Activated CD8-positive, alpha-beta memory T cell treated with anti-CD3 and anti-CD28 coated beads for 24 hours (primary cell): Measurements from ENCODE around the gene LAMTOR1.
"Not testable (repeated sequence)": the region's sequence is repeated elsewhere in the genome, so short reads cannot be mapped to it uniquely, and the experiment has no call there.

Source experiments
- DNase-seq: peaks from one replicate; pipeline ENCODE4 v3.0.0-alpha.2; 2020

The LAMTOR1 gene

GRCh38 chr11:72102946-72103753 lies at the start of gene LAMTOR1:
LAMTOR1 (minus strand) TSS chr11:72103297; CDS start chr11:72103224, 73 bp downstream.
- DNase-seq: peak; percentile 98

GRCh38 chr11:72150882-72151281 lies 47.8 kb upstream of the LAMTOR1 start:
- DNase-seq: no peak

- DNase-seq: no peak
These were observed 43.5 kb upstream of the LAMTOR1 start for GRCh38 chr11:72146625-72147024.

DNA sequence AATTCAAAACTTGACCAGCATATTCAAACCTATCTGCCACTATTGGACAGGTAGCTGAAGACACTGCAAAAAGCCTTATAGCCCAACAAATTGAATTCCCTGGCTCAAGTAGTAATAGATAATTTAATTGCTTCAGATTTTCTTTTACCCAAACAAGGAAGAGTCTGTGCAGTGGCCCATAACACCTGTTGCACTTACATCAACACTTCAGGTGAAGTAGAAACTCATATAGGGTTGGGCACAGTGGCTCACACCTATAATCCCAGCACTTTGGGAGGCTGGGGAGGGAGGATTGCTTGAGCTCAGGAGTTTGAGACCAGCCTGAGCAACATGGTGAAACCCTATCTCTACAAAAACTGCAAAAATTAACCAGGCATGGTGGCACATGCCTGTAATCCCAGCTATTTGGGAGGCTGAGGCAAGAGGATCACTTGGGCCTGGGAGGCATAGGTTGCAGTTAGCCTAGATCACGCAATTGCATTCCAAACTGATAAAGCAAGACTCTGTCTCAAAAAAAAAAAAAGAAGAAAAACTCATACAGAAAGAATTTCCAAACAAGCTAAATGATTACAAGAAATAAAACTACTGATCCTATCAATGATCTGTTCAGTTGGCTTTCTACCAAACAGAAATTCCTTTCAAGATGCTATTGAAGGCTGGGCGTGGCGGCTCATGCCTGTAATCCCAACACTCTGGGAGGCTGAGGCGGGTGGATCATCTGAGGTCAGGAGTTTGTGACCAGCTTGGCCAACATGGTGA lies 41.9 kb upstream of the LAMTOR1 start:
- no peak for DNase-seq

- DNase-seq: not testable (repeated sequence)
These were observed 39.4 kb upstream of the LAMTOR1 start for GRCh38 chr11:72142543-72142942.

GRCh38 chr11:72142086-72142485 lies 39.0 kb upstream of the LAMTOR1 start:
- not testable (repeated sequence) for DNase-seq

DNA sequence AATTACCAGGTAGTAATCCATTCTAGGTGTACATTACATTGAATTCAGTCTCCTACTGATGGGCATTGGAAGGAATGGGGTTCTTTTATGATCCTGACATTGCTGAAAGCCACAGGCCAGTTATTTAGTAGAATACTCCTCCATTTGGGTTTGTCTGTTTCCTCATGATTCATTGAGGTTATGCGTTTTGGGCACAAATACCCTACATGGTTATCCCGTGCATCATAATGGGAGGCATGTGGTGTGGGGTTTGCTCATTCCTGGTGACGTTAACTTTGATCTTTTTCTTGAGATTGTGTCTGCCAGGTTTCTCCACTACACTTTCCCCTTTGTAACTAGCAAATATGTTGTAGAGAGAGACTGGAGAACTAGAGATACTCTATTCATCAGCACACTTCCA lies 38.0 kb upstream of the LAMTOR1 start:
- no peak for DNase-seq

GRCh38 chr11:72140661-72141060 lies 37.6 kb upstream of the LAMTOR1 start:
- no peak for DNase-seq

DNA sequence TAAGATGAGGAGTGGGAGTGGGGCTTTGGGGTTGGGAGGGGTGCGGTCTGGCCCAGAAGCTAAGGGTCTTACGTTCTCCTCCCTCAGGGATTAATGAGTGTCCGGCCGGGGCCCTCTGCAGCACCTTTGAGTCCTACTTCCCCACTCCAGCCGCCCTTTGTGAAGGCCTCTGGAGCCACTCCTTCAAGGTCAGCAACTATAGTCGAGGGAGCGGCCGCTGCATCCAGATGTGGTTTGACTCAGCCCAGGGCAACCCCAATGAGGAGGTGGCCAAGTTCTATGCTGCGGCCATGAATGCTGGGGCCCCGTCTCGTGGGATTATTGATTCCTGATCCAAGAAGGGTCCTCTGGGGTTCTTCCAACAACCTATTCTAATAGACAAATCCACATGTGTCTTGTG lies 36.4 kb upstream of the LAMTOR1 start:
- DNase-seq: no peak

GRCh38 chr11:72138821-72139390 lies 35.8 kb upstream of the LAMTOR1 start:
- no peak for DNase-seq

DNA sequence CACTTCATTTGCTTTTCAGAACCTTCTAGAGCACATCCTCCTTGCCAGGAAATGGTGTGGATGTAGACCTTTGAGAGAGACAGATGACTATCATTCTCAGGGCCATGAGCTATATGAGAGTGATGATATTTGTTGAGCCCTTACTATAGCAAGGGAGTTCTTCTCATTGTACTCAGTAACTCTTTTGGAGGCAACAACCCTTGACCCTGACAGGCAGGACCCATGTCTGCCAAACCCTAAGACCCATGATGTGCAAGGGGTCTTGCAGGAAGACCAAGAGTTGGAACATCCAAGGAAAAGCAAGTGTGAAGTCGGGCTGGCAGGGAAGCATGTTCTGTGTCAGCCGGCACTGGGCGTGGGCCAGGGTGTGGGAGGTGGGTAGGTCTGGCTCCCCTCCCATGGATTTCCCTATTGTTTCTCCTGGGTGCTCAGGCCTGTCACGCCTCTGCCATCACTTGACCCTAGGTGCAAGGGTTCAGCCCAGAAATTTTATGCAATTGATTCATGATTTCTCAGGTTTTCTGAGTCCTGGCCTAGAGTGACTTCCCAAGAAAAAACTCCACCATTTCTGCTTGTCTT lies 33.7 kb upstream of the LAMTOR1 start:
- no peak for DNase-seq

DNA sequence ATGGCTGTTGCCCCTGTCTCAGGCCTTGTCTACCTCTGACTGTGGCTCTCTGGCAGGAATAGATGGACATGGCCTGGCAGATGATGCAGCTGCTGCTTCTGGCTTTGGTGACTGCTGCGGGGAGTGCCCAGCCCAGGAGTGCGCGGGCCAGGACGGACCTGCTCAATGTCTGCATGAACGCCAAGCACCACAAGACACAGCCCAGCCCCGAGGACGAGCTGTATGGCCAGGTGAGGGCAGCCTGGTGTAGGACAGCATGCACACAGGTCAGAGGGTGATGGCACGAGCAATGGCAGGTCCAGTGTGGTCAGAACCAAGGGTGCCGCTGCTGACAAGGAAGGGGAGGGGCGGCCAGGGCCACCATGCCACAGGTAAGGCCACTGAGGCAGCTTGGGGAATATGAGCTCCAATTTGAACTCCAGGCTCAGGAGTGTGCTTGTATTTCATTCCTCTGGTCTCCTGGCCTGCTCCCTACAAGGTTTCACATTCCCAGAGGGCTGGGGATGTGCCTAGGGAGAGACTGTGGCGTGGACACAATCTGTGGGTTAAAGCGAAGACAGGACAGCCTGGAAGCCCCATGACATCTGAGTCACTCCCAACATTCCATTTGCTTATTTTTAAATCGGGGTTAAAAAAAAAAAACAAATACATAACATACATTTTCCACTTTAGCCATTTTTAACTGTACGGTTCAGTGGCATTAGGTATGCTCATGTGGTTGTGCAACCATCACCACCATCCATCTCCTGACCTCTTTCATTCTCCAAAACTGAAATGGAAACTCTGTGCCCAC lies 33.0 kb upstream of the LAMTOR1 start:
- no peak for DNase-seq

DNA sequence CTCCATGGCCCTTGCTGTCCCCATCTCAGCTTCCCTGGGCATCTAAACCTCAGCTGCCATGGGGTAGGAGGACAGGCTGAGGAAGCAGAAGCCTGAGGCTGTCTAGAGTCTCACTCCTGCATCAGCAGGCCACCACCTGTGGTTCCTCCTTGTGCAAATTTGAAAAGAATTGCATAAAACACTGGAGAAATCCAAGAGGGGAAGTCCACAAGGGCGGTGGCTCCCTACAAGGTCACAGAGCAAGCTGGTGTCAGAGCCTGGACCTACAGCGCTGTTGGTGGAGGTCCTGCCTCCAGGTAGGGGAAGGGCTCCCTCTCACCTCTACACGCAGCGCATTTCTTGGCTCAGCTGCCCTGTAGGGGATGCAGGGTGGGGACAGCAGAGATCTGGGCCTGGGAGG lies 32.4 kb upstream of the LAMTOR1 start, which contains the start of gene FOLR3:
Gene FOLR3 (plus strand): TSS at position 253 of the 400 bp plus-strand sequence. CDS start 228 bp downstream, outside the sequence.
- DNase-seq: not testable (repeated sequence)

DNA sequence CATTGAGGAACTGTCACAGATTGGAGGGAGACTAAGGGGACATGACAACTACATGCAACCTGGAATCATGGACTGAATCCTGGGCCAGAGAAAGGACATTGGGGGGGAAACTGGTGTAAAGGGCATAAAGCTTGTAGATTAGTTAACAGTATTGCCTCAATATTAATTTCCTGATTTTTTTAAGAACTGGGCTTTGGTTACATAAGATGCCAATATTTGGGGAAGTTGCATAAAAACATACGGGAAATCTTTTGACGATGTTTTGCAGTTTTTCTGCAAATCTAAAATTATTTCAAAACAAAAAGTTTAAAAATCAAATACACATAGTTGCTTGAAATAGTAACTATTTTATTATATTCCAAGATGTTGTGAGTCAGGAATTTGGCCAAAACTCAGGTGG lies 29.5 kb upstream of the LAMTOR1 start:
- no peak for DNase-seq

GRCh38 chr11:72129381-72129780 lies 26.3 kb upstream of the LAMTOR1 start:
- no peak for DNase-seq

- DNase-seq: no peak
These were observed 24.8 kb upstream of the LAMTOR1 start for GRCh38 chr11:72127923-72128322.

DNA sequence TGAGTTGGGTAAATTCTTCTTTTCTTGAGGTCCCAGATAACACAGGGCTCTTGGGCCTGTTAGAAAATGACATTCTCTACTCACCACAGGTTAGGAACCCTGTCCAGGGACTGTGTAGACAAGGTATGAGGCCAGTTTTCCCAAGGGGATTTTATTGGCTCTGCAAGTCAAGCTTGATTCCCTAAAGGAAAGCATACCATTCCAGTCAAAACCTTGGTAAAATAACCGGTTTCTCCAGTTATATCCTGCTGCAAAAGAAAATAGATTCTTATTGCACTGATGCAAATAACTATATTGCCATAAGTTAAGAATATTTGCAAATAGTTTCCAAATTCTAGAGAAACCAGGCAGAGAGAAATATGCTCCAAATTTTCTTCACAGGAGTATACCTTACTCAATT lies 22.9 kb upstream of the LAMTOR1 start:
- DNase-seq: no peak

GRCh38 chr11:72124046-72124445 lies 20.9 kb upstream of the LAMTOR1 start:
- DNase-seq: no peak

DNA sequence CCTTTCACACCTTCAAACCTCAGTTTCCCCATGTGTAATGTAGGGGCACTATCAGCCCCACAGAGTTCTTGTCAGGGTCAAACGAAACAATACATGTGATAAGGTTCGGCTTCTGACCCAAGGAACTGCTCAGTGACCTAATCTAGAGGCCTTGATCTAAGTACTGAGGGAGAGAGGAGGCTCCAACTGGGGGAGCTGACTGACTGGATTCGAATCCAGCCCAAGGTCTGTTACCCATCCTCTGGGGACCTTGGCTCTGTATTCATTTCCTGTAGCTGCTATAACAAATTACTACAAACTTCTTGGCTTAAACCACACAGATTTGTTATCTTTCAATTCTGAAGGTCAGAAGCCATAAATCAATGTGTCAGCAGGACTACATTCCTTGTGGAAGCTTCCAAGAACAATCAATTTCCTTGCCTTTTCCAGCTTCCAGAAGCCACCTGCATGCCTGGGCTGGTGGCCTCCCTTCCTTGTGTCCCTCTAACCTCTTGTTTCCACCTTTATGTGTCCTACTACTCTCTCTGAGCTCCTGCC lies 20.1 kb upstream of the LAMTOR1 start:
- no peak for DNase-seq

GRCh38 chr11:72122607-72123006 lies 19.5 kb upstream of the LAMTOR1 start:
- no peak for DNase-seq

DNA sequence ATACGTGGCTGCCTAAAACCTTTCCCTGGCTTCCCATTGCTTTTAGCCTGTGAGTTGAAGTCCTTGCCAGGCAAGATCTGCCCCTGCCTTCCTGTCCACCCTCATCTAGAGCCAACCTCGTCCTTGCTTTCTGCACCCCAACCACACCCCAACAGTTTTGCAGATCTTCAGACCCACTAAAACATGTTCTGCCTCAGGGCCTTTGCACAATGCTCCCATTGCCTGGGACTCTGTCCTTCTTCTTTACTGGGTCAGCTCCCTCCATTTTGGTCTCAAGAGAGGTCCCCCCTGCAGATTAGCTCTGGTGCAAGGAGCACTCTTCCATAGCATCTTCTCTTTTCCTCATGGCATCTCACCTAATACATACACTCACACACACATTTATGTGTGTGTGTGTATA lies 17.8 kb upstream of the LAMTOR1 start:
- no peak for DNase-seq

DNA sequence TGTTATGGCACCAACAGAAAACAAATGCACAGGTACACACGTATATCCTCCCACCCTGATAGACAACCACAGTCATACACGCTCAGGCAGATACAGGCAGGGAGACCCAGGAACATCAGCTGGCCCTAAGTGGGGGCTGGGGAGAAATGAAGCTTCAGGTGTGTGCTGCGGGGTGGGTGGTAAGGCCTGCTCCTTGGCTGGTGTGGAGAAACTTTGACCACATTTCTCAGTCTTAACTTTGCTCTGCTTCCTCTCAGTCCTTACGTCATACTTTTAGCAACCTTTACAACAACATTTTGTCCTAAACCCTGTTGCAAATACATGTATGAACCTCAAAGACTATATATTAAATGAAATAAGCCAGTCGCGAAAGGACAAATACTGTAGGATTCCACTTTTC lies 16.1 kb upstream of the LAMTOR1 start:
- no peak for DNase-seq
